Measurements from ENCODE around the gene TMEM9. TPM values are rescaled to one million over a fixed set of nuclear protein-coding genes. Genes with fewer than 3 reads are reported as not detected.

The TMEM9 gene
- total RNA-seq, 2 donors from 2014 or later: 41.8 to 63.4 TPM

- peaks cover 0 to 16% of the 10 kb centered on the region in 2 donors for H3K4me1 ChIP-seq
- no peak for DNase-seq (ENCODE audit: low spot score)
- H3K4me3 ChIP-seq: no peak overlapping the region
- no peaks in the 10 kb centered on the region for H3K9me3 ChIP-seq
- no peak for TF ChIP-seq CTCF (IDR thresholded peaks at IDR 0.05)
- H3K27me3 ChIP-seq: no peaks in the 10 kb centered on the region
- no peak overlapping the region for H3K27ac ChIP-seq
- H3K36me3 ChIP-seq: no peaks in the 10 kb centered on the region
These were observed 26.6 kb upstream of the TMEM9 start for GRCh38 chr1:201180901-201181300.

GRCh38 chr1:201180141-201180540 lies 25.9 kb upstream of the TMEM9 start:
- no peak for TF ChIP-seq CTCF (IDR thresholded peaks at IDR 0.05)
- no peaks in the 10 kb centered on the region for H3K27me3 ChIP-seq
- H3K4me1 ChIP-seq: peaks cover 0 to 16% of the 10 kb centered on the region in 2 donors

GRCh38 chr1:201178718-201179117 lies 24.4 kb upstream of the TMEM9 start:
- TF ChIP-seq CTCF (IDR thresholded peaks at IDR 0.05): no peak
- no peak overlapping the region for H3K4me3 ChIP-seq

More at GRCh38 chr1:201180141-201180540, 25.9 kb upstream of the TMEM9 start:
- Histone ChIP-seq H3K27ac (no peak overlapping the region), H3K4me3 (no peak overlapping the region), H3K9me3 (no peaks in the 10 kb centered on the region), H3K36me3 (no peaks in the 10 kb centered on the region)
- DNase-seq (ENCODE audit: low spot score): no peak

GRCh38 chr1:201176940-201177339 lies 22.7 kb upstream of the TMEM9 start:
- no peaks in the 10 kb centered on the region for H3K27me3 ChIP-seq
- H3K9me3 ChIP-seq: no peaks in the 10 kb centered on the region
- H3K27ac ChIP-seq: no peak overlapping the region
- no peak overlapping the region for H3K4me3 ChIP-seq
- no peaks in the 10 kb centered on the region for H3K36me3 ChIP-seq
- no peak for DNase-seq (ENCODE audit: low spot score)
- H3K4me1 ChIP-seq: peaks cover 0 to 5% of the 10 kb centered on the region in 2 donors
- no peak for TF ChIP-seq CTCF (IDR thresholded peaks at IDR 0.05)

More at GRCh38 chr1:201178718-201179117, 24.4 kb upstream of the TMEM9 start:
- Histone ChIP-seq H3K27ac (no peak overlapping the region), H3K9me3 (no peaks in the 10 kb centered on the region), H3K36me3 (no peaks in the 10 kb centered on the region), H3K4me1 (peaks cover 0 to 6% of the 10 kb centered on the region in 2 donors), H3K27me3 (no peaks in the 10 kb centered on the region)
- no peak for DNase-seq (ENCODE audit: low spot score)

- Histone ChIP-seq H3K27ac (no peak overlapping the region), H3K36me3 (no peaks in the 10 kb centered on the region), H3K27me3 (no peaks in the 10 kb centered on the region), H3K4me1 (peaks cover 0 to 12% of the 10 kb centered on the region in 2 donors), H3K4me3 (no peak overlapping the region), H3K9me3 (no peaks in the 10 kb centered on the region)
- TF ChIP-seq CTCF (IDR thresholded peaks at IDR 0.05): no peak
- DNase-seq (ENCODE audit: low spot score): no peak
These were observed 21.7 kb upstream of the TMEM9 start for GRCh38 chr1:201175820-201176500.

- H3K27ac ChIP-seq: no peak overlapping the region
- no peaks in the 10 kb centered on the region for H3K9me3 ChIP-seq
- no peak overlapping the region for H3K4me3 ChIP-seq
- DNase-seq (ENCODE audit: low spot score): no peak
- no peak for TF ChIP-seq CTCF (IDR thresholded peaks at IDR 0.05)
- no peaks in the 10 kb centered on the region for H3K27me3 ChIP-seq
- H3K36me3 ChIP-seq: no peaks in the 10 kb centered on the region
- peaks cover 0 to 18% of the 10 kb centered on the region in 2 donors for H3K4me1 ChIP-seq
These were observed 19.5 kb upstream of the TMEM9 start for GRCh38 chr1:201173736-201174135.
